NB4 (cell line): ENCODE data around the gene LRTM2.

Source experiments
- DNase-seq: peaks from one replicate; pipeline ENCODE4 v3.0.0; 2010; ENCODE audit warnings: low read depth
- H3K4me3 ChIP-seq: one replicate; pipeline ENCODE4 v1.5.1; 2011; ENCODE audit warnings: mild to moderate bottlenecking, low read depth, low read length, moderate library complexity
- MYC ChIP-seq: IDR thresholded peaks from 2 replicates; pipeline ENCODE4 v1.6.1; 2011; ENCODE audit warnings: low read depth, low read length
- POLR2A ChIP-seq: IDR thresholded peaks from 2 replicates; pipeline ENCODE4 v1.6.1; 2011; ENCODE audit warnings: mild to moderate bottlenecking; ENCODE audit not compliant: insufficient read length; ENCODE audit errors: extremely low read depth
- TF ChIP-seq, protein P1 (sequence below): IDR thresholded peaks from 2 replicates; pipeline ENCODE4 v1.6.1; 2011; ENCODE audit warnings: low read depth, low read length
- TF ChIP-seq, protein P2 (sequence below): IDR thresholded peaks from one replicate; pipeline ENCODE4 v1.5.1; 2012; ENCODE audit warnings: low read depth, low read length

The LRTM2 gene

GRCh38 chr12:1885082-1885596, 64.8 kb downstream of the LRTM2 start:
- DNase-seq: no peak
- no peak overlapping the region for H3K4me3 ChIP-seq
- TF ChIP-seq, protein P1, sequence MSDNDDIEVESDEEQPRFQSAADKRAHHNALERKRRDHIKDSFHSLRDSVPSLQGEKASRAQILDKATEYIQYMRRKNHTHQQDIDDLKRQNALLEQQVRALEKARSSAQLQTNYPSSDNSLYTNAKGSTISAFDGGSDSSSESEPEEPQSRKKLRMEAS: no peak
- TF ChIP-seq, protein P2, sequence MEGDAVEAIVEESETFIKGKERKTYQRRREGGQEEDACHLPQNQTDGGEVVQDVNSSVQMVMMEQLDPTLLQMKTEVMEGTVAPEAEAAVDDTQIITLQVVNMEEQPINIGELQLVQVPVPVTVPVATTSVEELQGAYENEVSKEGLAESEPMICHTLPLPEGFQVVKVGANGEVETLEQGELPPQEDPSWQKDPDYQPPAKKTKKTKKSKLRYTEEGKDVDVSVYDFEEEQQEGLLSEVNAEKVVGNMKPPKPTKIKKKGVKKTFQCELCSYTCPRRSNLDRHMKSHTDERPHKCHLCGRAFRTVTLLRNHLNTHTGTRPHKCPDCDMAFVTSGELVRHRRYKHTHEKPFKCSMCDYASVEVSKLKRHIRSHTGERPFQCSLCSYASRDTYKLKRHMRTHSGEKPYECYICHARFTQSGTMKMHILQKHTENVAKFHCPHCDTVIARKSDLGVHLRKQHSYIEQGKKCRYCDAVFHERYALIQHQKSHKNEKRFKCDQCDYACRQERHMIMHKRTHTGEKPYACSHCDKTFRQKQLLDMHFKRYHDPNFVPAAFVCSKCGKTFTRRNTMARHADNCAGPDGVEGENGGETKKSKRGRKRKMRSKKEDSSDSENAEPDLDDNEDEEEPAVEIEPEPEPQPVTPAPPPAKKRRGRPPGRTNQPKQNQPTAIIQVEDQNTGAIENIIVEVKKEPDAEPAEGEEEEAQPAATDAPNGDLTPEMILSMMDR: no peak
- TF ChIP-seq POLR2A: no peak
- TF ChIP-seq MYC: no peak

DNA sequence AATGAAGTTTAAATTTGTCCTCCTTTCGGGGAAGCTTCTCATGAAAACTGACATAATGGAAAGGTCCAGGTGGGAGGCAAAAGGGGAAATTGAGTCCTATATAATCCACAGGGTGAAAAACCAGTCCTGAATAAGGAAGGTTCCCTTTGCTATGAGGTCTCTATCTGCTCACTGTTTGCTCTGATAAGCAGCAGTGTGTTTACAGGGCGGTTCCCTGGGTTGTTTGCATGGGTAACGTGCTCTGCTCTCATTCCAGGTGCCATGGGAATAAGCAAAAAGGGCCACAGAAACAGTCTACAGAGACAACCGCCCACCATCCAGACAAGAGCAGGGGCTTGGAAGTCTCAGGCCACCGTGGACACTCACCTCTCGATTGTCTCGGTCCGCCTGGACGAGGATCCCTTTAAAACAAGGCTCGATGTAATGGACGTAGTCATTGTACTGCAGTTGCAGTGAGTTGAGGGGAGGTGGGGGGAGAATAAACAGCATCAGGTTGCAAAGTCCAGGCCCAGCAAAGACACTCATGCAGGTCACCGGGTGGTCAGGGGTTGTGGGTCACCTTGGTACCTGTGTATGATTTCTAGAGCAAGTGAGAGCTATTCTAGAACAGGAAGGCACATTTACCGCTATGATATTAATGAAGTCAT, 65.4 kb downstream of the LRTM2 start:
- TF ChIP-seq POLR2A: no peak

More for the DNA sequence above, 65.4 kb downstream of the LRTM2 start:
- no peak for DNase-seq
- H3K4me3 ChIP-seq: no peak overlapping the region
